Erythroblast (primary cell): ENCODE measurements around the gene KHDRBS2.

Source experiments
- GATA1 ChIP-seq: IDR thresholded peaks from 2 replicates; pipeline ENCODE4 v1.6.1; 2011; ENCODE audit warnings: low read depth, mild to moderate bottlenecking, control low read depth, low read length, moderate library complexity
- POLR2A ChIP-seq: IDR thresholded peaks from 2 replicates; pipeline ENCODE4 v1.6.1; 2011; ENCODE audit warnings: mild to moderate bottlenecking, low read length

- TF ChIP-seq POLR2A (no peak), GATA1 (no peak)
Measured at GRCh38 chr6:61810047-61810446, 476.0 kb downstream of the KHDRBS2 start.
